CD4-positive, alpha-beta T cell treated with Interferon alpha-2 for 1 hour (primary cell): ENCODE measurements around the gene CC2D2A.
"Not testable (repeated sequence)": the region's sequence is repeated elsewhere in the genome, so short reads cannot be mapped to it uniquely, and the experiment has no call there.

Experiments
- DNase-seq, 2 donors: peaks; one replicate each; pipeline ENCODE4 v3.0.0-alpha.2; 2020 to 2022

Gene CC2D2A

DNA sequence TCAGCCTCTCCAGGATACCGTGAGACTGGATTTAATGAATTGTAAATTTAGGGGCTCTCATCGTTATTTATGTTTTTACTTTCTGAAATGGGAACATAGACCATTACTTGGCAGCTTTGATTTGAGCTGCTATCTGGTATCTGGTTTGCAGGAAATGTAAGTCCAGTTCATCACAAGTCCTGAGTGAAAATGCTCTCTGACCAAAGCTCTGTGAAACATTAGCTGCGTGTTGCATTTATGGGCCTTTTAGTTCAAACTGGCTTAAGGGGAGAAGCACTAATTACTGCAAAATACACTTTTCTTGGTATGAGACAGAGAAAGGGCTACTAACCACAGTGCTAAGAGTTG, 420 bp downstream of the CC2D2A start:
- DNase-seq = no peak

DNA sequence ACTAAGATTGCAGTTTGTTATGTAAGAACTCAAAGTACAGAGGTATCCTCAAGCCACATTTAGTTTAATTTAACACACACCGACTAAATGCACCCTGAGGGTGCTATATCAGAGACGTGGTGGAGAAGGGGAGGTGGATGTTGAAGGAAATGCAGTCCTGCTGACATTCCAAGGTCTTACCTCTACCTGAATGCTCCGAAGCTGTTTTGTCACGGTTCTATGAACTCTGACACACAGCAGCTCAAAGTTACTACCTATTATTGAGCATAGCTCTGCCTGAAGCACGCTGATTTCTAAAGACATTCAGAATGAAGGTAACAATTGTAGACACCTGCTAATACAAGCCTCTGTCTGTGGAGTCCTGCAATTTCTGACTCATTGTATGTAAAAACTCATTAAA, 6.7 kb downstream of the CC2D2A start:
- no peak for DNase-seq

DNA sequence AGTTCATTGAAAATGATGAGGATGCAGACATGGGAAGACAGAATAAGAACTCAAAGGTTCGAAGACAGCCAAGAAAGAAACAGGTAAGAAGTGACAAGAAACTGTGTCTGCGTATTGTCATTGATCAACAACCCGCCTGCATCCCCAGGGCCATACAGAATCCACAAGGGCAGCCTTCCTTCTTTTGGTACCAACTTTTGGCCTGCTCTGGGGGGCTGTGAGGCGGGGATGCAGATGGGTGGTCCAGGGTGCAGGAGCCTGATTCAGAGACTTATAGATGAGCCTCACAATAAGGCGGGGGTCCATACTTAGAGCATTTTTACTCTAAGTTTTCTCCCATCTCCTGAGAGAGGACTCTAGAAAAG, 9.0 kb downstream of the CC2D2A start:
- DNase-seq = no peak

DNA sequence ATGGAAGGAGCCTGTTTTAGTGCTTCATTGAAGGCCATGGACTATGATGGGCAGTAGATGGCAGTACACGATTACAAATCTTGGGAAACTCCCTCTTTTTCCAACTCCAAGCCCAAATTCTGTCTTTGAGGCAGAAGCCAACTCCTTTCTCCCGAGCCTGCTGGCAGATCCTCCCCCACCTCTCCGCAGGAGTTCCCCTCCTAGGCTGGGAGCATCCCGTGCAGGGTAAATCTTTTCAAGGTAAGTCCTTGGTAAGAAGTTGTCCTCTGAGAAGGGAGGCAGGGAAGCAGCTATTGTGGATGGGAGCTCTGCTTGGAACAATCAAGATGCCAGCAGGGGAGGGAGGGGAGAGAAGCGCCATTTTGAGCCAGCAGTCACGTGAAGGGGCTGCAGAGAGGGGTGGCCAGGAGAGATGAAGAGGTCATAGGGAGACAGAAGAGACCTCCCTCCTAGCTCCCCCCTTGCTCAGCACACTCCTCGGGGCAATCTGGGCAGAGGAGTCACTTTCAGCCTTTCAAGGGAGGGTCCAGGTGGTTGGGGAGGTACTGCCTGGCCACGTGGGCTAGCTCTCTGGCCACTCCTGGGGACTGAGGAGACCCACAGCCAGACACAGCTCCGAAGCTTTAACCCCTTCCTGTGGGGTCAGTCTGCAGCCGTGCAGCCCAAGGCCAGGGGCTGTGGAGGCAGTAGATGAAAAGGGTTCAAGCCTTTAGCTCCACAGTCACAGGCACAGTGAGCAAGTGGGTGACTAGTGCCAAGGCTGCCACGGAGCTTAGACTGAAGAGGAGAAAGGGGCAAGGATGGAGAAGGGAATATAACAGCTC, 9.6 kb downstream of the CC2D2A start:
- DNase-seq = peak in 1 of 2 donors; percentile 24

DNA sequence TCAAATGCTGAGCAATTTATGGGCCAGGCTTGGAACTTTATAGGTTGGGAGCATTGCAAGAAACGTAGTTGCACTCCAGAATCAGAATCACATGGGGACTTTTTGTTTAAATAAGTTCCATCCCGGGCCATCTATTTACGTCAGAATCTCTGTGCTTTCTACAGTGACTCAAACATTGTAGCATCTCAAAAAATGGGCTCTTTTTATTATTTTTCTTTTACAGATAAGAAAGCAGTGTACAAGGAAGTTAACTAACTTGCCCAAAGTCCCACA, 10.2 kb downstream of the CC2D2A start:
- DNase-seq = no peak

DNA sequence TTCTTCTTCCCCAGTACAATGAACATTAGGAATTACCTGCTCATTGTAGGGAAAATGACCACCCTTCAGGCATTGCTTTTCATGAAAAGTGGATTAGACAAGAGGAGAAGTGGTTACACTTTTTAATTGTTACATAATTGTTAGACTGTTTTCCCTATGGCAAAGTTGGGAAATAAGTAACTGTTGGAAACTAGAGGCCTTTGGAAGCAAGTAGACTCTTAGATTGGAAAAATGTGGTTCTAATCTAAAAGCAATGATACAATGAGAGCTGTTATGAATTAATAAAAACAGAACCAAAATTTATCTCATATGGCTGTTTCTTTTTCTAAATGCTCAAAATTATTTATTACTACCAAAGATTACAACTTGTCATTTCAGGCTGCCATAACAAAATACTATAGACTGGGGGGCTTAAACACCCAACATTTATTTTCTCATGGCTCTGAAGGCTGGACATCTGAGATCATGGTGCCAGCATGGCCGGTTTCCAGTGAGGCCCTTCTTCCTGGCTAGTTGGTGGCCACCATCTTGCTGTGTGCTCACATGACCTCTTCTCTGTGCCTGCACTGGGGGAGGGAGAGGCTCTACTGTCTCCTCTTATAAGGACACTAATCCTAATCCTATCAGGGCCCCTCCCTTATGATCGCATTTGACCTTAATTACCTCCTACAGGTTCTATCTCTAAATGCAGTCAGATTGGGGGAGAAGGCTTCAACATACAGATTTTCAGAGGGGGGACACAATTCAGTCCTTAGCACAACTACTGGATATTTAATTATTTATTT, 12.5 kb downstream of the CC2D2A start:
- DNase-seq = no peak

DNA sequence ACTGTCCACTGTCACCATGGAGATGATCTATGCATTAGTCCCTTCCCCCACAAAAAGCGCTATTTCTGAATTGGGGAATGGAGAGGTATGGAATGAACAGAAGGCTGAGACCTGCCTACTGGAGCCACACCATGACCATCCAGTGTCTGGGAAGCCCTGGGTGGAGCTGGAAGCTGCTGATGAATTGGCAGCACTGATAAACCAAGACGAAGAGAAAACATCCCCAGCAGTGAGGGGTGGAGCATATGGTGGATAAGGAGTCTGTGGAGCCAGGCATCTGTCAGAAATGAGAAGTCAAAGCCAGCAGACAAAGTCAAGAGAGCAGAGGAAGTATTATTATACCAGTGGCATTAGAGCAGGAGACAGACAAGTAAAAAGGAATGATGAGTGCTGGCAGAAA, 13.2 kb downstream of the CC2D2A start:
- no peak for DNase-seq

DNA sequence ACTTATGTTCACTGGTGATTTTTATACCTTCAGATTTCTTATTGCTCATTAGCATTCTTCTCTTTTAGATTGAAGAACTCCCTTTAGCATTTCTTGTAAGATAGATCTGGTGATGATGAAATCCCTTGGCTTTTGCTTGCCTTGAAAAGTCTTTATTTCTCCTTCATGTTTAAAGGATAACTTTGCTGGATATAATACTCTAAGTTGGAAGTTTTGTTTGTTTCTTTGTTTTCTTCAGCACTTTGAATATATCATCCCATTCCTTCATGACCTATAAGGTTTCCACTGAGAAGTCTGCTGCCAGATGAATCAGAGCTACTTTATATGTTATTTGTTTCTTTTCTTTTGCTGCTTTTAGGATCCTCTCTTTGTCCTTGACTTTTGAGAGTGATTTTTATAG, 18.5 kb downstream of the CC2D2A start:
- DNase-seq = no peak

DNA sequence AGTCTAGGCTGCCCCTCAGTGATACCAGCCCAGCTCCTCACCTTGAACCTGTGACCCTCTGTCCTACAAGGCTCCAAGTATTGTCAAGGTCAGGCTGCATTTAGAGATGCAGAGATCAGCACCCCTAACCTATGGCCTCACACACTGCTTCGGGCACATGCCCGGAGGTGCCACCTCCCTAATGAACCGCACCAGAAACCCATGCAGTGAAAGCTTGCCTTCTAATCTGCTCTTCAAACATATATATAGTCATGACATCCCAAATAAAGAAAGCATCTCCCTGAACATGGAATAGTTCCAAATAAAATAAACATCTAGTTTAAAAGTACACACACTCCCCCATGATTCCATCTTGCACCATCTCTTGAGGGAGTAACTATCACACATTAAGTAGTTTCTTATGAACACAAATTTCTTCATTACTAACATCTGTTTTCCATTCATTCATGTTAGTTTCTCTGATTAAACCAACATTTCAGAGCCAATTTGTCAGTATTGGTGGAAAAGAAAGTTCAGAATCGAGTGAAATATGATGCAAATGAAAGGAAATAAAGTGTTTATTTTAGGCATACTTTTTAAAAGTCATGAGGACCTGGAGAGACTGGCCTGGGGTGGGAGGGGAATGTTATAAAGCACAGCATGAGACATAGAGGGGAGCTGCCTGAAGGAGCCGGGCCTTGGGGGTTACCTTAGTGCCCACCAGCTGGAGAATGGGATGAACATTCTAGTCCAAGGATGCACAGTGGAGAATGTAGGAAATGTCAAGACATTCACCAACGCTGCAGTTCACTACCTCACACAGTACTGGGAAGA, 19.2 kb downstream of the CC2D2A start:
- no peak for DNase-seq

DNA sequence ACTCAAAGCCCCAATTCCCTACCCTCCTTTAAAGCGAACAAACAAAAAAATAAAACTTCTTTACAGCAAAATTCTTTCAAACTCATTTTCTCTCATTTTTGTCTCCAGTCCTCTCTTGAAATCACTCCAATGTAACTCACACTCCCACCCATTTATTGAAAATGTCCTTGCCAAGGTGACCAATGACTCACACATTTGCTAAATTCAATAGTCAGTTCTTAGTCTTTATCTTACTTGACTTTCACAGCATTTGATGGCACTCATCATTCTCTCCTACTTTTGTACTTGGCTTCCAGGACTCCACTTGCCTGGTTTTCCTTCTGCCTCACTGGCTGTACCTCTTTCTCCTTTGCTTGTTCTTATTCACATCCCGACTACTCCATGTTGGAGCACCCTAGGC, 19.9 kb downstream of the CC2D2A start:
- DNase-seq = no peak

DNA sequence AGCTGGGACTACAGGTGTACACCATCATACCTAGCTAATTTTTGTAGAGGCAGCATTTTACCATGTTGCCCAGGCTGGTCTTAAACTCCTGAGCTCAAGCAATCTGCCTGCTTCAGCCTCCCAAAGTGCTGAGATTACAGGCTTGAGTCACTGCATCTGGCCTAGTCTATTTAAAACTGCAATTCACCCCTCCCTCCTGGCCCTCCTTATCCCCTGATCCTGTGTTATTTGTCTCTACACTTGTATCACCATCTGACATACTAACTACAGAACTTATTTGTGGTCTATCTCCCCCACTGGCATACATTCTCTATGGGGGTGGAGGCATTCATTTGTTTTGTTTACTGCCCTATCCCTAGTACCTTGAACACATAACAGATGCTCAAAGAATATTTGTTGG, 23.7 kb downstream of the CC2D2A start:
- DNase-seq = no peak

DNA sequence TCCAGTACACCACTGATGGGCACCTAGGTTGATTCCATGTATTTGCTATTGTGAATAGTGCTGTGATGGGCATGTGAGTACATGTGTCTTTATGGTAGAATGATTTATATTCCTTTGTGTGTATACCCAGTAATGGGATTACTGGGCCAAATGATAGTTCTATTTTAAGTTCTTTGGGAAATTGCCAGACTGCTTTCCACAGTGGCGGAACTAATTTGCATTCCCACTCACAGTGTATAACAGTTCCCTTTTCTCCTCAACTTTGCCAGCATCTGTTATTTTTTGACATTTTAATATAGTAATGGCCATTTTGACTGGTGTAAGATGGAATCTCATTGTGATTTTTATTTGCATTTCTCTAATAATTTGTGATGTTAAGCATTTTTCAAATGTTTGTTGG, 25.9 kb downstream of the CC2D2A start:
- no peak for DNase-seq

DNA sequence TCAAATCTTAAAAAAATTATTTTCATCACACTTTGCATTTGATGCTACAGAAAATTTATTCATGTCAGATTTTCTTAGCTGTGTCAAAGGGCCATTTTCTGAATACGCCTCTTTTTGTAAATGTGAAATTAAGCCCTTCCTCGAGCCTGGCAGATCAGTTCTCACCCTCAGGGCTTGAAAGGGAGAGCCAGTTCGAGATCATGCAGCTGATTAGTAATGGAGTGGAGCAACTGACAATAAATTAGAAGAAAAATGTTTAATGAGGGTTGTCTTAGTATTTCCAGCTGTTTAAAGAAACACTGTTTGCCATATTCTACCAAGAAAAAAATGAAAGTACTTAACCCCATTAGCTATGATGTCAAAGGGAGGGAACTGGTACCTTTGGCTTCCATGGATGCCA, 28.7 kb downstream of the CC2D2A start:
- DNase-seq = no peak

DNA sequence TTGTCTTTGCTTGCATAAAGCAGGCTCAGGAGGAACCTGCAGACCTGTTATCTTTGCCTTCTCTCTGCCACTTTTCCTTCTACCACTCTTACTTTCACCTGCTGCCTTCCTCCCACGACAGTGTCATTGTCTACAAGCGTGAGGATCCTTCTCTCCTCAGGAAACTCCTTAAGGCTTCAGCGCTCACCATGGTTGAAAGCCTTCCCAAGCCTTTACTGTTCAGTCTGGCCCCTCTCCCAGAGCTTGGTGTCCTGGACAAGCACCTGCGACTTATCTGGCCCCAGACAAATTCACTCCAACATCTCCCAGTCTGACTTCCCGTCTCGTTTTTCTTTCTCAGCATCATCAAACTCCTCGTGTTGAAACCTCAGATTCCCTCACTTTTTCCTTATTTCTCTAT, 31.0 kb downstream of the CC2D2A start:
- DNase-seq = no peak

DNA sequence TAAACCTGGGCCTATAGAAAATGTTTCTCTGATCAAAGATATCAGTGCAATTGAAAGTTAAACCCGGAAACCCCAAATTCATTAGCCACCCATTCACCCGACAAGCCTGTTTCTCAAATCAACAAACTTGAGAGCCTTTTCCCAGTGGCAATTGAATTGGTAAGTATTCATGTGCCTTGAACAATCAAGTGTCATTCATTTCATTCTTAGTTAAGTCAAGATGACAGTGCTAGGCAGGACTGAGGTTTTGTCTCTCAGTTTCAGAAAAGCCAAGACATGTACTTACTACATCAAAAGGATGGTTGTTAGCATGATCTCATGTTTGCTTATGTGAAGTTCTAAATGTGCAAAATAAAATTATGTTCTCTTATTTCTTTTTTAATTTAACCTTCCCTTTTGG, 32.3 kb downstream of the CC2D2A start:
- no peak for DNase-seq

DNA sequence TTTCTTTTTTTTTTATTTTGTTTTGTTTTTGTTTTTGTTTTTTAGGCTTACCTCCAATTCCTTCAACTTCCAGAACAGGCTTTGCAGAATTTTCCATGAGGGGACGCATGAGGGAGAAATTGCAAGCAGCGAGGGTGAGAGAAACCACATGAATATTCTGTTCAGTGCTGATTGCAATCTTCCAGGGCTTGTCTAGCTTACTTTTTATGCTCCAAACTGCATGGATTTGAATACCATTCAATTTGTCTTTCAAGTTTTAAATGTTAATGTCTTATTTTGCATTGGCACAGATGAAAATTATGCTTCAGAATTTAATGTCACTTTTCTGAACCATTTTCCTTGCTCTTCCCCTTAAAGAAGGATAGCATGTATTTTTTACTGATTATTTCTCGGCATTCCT, 32.7 kb downstream of the CC2D2A start:
- DNase-seq = no peak

DNA sequence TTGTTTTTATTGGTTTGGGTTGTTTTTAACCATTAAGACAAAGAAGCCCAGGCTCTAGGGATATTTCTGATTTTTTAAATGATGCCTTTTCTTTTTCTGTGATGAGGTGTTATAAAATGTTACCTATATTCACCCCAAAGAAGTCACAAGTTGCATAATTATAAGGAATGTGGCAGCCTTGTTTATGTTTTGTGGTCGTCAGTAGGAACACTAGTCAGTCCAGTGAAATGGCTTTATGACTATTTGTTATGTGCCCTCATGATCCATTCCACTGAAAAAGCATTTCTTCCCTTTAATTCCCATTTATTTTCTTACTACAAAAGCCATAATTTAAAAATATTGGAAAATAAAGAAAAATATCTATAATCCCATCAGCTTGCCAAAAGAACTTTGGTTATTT, 34.4 kb downstream of the CC2D2A start:
- DNase-seq = no peak

DNA sequence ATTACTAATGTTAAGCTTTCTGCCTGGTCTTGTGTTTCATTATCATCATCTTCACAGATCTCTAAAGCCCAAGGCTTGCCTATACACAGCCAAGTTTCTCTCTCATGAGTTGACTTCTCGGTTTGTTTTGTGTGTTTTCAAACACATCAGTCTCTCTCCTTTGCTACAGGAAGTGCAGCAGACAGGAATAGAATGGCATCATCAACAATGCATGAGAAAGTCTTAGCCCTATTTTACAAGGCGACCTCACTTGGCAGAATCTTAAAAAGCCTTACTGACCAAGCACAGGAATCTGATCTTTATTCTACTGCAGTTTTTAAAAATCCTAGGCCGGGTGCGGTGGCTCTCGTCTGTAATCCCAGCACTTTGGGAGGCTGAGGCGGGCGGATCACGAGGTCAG, 36.8 kb downstream of the CC2D2A start:
- DNase-seq = no peak

DNA sequence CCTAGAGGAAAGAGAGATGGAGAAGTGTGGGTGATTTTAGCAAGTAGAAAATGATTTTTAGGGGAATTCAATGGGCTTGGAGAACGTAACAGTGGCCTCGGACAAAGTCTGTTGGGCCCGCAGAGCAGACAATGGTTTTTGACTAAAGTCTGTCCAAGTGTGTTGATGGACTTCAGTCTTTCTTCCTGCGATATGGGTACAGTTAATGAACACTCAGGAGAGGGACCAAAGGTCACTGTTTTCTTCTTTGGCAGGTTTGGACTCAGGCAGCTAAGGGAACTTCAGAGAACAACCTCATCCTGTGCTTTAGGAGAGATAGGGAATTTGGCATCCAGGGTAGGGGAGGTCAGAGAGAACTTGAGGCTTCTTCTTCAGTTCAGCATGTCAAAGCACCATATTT, 38.0 kb downstream of the CC2D2A start:
- DNase-seq = no peak

DNA sequence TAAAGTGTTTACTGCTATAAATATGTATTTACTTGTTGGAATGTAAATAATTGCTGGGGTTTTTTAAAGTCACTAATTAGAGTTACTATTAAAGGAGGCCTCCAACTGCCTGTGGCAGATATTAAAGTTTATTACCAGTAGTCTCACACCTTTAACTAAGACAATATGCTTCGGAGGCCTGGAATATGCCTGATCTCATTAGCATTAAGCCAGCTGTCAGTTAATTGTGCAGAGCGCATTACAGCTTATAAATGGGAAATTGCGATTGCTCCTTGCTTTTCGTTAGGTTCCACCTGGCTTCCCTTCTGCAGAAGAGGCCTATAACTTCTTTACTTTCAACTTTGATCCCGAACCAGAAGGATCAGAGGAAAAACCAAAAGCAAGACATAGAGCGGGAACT, 41.3 kb downstream of the CC2D2A start:
- DNase-seq = no peak

DNA sequence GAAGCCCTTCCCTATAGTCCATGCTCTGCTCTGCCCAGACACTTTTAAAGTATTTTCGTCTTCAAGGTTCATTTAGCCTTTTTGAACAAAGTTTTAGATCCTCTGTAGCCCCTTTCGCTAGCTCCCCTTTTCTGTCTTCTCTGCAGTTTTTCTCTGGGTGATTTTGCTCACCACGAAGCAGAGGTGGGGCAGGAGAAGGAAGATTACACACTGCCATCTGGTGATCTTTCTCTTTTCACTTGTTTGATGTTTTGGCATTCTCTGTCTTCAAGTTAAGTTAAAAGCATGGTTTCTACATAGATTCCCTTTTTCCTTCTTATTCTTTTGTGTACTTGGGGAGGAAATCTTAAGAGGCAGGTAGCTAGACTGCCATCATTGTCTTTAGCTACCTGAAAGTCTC, 43.9 kb downstream of the CC2D2A start:
- DNase-seq = no peak

DNA sequence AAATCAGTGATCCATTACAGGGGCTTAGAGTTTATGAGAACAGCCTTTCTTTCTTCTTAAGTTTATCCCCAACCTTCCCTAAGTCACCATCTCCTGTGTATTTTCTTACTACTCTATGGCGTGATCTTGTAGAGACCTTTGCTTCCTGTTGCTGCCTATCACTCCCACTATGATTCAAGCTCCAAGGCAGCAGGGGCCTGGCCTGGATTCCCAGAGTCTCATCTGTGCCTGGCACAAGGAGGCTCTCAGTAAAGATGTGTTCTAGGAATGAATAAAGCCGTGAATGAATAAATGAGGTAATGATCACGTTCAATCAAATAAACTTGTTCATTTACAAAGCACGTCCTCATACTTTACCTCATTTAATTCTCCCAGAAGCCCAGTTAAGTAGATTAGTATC, 45.4 kb downstream of the CC2D2A start:
- DNase-seq = no peak

DNA sequence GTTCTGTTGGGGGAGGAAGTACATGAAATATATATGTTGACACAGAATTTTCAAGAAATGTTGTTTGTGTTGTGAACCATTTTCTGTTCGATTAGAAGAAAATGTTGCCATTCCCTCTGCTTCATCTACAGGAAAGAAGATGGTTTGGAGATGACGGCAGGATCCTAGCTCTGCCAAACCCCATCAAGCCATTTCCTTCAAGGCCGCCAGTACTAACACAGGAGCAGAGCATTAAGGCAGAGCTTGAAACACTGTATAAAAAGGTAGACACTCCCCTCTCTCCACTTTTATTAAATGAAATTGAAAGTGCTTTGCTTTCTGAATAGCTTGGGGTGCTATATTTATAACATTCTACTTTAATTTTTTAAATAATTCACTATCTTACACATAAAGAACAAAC, 46.8 kb downstream of the CC2D2A start:
- no peak for DNase-seq

DNA sequence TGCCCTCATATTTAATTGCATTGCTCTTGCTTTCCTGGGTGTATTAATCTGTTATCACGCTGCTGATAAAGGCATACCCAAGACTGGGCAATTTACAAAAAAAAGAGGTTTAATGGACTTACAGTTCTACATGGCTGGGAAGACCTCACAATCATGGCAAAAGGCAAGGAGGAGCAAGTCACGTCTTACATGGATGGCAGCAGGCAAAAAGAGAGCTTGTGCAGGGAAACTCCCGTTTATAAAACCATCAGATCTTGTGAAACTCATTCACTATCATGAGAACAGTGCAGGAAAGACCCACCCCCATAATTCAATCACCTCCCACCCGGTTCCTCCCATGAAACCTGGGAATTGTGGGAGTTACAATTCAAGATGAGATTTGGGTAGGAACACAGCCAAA, 48.0 kb downstream of the CC2D2A start:
- DNase-seq = not testable (repeated sequence)
